Neural progenitor cell (in vitro differentiated cells): Measurements from ENCODE around the gene AIPL1. TPM values are rescaled to one million over a fixed set of nuclear protein-coding genes. Genes with fewer than 3 reads are reported as not detected.
A peak's percentile ranks its signal among the peaks of the same experiment; 100 is the strongest.

Experiments
- DNase-seq: peaks from one replicate; pipeline ENCODE4 v3.0.0-alpha.2; 2016; ENCODE audit warnings: low spot score
- H2AFZ ChIP-seq: fragments of 200-600 bp; sonication (generic); replicated peaks from 2 replicates; pipeline ENCODE4 v1.6.1; 2016; ENCODE audit warnings: antibody characterized with exemption
- H3F3A ChIP-seq: fragments of 200-600 bp; sonication (generic); 2 replicates; pipeline ENCODE4 v1.6.1; 2016; ENCODE audit warnings: antibody characterized with exemption, low read depth
- H3K27ac ChIP-seq: fragments of 200-600 bp; sonication (generic); 2 replicates; pipeline ENCODE4 v1.5.1; 2016; ENCODE audit warnings: mild to moderate bottlenecking
- H3K27me3 ChIP-seq: fragments of 200-600 bp; sonication (generic); 2 replicates; pipeline ENCODE4 v1.6.1; 2016; ENCODE audit warnings: mild to moderate bottlenecking, moderate library complexity
- H3K36me3 ChIP-seq: fragments of 200-600 bp; sonication (generic); 2 replicates; pipeline ENCODE4 v1.5.1; 2016
- H3K4me1 ChIP-seq: fragments of 200-600 bp; sonication (generic); 2 replicates; pipeline ENCODE4 v1.6.1; 2016; ENCODE audit warnings: mixed run types
- H3K4me2 ChIP-seq: fragments of 200-600 bp; sonication (generic); 2 replicates; pipeline ENCODE4 v1.6.1; 2016
- H3K4me3 ChIP-seq: fragments of 200-600 bp; sonication (generic); 2 replicates; pipeline ENCODE4 v1.5.1; 2016
- H3K79me2 ChIP-seq: fragments of 200-600 bp; sonication (generic); 2 replicates; pipeline ENCODE4 v1.6.1; 2016; ENCODE audit warnings: low read depth
- H3K9ac ChIP-seq: fragments of 200-600 bp; sonication (generic); 2 replicates; pipeline ENCODE4 v1.6.1; 2016
- H3K9me3 ChIP-seq: fragments of 200-600 bp; sonication (generic); 2 replicates; pipeline ENCODE4 v1.5.1; 2016; ENCODE audit warnings: low read depth
- H4K20me1 ChIP-seq: fragments of 200-600 bp; sonication (generic); 2 replicates; pipeline ENCODE4 v1.6.1; 2016; ENCODE audit warnings: low read depth
- H3K27ac Mint-ChIP-seq: 3 replicates; pipeline ENCODE4 v1.8.0; 2021; ENCODE audit warnings: mixed read lengths
- H3K27me3 Mint-ChIP-seq: 2 replicates; pipeline ENCODE4 v1.8.0; 2022; ENCODE audit warnings: low read depth, mild to moderate bottlenecking, inconsistent platforms, moderate library complexity, mixed read lengths; ENCODE audit not compliant: insufficient read depth
- H3K36me3 Mint-ChIP-seq: 3 replicates; pipeline ENCODE4 v1.8.0; 2021; ENCODE audit warnings: mixed read lengths
- H3K4me1 Mint-ChIP-seq: 3 replicates; pipeline ENCODE4 v1.8.0; 2021; ENCODE audit warnings: mixed read lengths
- H3K4me3 Mint-ChIP-seq: 3 replicates; pipeline ENCODE4 v1.8.0; 2021; ENCODE audit warnings: mild to moderate bottlenecking, moderate library complexity, mixed read lengths
- H3K9me3 Mint-ChIP-seq: 3 replicates; pipeline ENCODE4 v1.8.0; 2020; ENCODE audit warnings: mixed read lengths
- EZH2 ChIP-seq: fragments of 200-600 bp; sonication (generic); IDR thresholded peaks from 2 replicates; pipeline ENCODE4 v1.6.1; 2017; ENCODE audit warnings: antibody characterized with exemption, mild to moderate bottlenecking, moderate library complexity
- EZH2phosphoT487 ChIP-seq: fragments of 200-600 bp; sonication (generic); IDR thresholded peaks from 2 replicates; pipeline ENCODE4 v1.6.1; 2017; ENCODE audit warnings: antibody characterized with exemption
- total RNA-seq: library from RNA; depleted of rRNA; stranded (reverse); fragments of >200 nt; gene quantifications from 2 replicates; pipeline ENCODE4 v1.2.3, GENCODE V29; 2015; ENCODE audit warnings: low replicate concordance
- TF ChIP-seq, protein P1 (sequence below): fragments of 200-600 bp; sonication (generic); IDR thresholded peaks from 2 replicates; pipeline ENCODE4 v1.5.1; 2017; ENCODE audit warnings: antibody characterized with exemption, mild to moderate bottlenecking

AIPL1 gene
- total RNA-seq, 1 donor from 2014 or later: 0.37 TPM

DNA sequence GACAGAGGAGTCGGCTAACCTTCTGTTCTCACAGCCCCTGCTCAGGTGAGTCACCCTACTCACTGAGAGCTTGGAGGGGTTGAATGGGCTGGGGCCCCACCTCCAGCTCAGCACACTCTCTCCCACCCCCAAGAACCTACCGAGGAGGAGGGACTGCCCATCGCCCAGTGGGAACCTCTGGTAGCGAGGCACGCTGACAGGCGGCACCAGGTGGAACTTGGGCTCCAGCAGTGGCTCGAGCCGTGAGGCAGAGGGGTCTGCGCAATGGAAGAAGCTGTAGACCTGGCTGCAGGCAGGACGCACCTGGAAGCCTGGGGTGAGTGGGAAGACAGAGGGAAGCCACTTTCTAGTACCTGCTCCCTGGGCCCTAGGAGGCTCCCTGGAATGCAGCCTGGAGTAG lies 37.6 kb upstream of the AIPL1 start:
- no peak overlapping the region for H3K9ac ChIP-seq
- Mint-ChIP-seq H3K27me3 (peaks cover 20% of the 10 kb centered on the region), H3K9me3 (no peaks in the 10 kb centered on the region), H3K4me3 (no peak overlapping the region), H3K36me3 (peaks cover 2% of the 10 kb centered on the region), H3K27ac (no peak overlapping the region), H3K4me1 (peaks cover 38% of the 10 kb centered on the region)
- H3F3A ChIP-seq: peaks cover 17% of the 10 kb centered on the region
- peak overlapping the region; percentile 70 for H2AFZ ChIP-seq
- H3K27ac ChIP-seq: no peak overlapping the region
- H4K20me1 ChIP-seq: no peaks in the 10 kb centered on the region
- H3K9me3 ChIP-seq: no peaks in the 10 kb centered on the region
- TF ChIP-seq EZH2phosphoT487 (no peak), EZH2 (no peak)
- TF ChIP-seq, protein P1, sequence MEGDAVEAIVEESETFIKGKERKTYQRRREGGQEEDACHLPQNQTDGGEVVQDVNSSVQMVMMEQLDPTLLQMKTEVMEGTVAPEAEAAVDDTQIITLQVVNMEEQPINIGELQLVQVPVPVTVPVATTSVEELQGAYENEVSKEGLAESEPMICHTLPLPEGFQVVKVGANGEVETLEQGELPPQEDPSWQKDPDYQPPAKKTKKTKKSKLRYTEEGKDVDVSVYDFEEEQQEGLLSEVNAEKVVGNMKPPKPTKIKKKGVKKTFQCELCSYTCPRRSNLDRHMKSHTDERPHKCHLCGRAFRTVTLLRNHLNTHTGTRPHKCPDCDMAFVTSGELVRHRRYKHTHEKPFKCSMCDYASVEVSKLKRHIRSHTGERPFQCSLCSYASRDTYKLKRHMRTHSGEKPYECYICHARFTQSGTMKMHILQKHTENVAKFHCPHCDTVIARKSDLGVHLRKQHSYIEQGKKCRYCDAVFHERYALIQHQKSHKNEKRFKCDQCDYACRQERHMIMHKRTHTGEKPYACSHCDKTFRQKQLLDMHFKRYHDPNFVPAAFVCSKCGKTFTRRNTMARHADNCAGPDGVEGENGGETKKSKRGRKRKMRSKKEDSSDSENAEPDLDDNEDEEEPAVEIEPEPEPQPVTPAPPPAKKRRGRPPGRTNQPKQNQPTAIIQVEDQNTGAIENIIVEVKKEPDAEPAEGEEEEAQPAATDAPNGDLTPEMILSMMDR: no peak
- H3K27me3 ChIP-seq: no peaks in the 10 kb centered on the region
- peaks cover 34% of the 10 kb centered on the region for H3K4me1 ChIP-seq
- DNase-seq: no peak
- no peak overlapping the region for H3K4me3 ChIP-seq
- H3K4me2 ChIP-seq: peak overlapping the region; percentile 56
- H3K79me2 ChIP-seq: no peaks in the 10 kb centered on the region
- no peaks in the 10 kb centered on the region for H3K36me3 ChIP-seq

DNA sequence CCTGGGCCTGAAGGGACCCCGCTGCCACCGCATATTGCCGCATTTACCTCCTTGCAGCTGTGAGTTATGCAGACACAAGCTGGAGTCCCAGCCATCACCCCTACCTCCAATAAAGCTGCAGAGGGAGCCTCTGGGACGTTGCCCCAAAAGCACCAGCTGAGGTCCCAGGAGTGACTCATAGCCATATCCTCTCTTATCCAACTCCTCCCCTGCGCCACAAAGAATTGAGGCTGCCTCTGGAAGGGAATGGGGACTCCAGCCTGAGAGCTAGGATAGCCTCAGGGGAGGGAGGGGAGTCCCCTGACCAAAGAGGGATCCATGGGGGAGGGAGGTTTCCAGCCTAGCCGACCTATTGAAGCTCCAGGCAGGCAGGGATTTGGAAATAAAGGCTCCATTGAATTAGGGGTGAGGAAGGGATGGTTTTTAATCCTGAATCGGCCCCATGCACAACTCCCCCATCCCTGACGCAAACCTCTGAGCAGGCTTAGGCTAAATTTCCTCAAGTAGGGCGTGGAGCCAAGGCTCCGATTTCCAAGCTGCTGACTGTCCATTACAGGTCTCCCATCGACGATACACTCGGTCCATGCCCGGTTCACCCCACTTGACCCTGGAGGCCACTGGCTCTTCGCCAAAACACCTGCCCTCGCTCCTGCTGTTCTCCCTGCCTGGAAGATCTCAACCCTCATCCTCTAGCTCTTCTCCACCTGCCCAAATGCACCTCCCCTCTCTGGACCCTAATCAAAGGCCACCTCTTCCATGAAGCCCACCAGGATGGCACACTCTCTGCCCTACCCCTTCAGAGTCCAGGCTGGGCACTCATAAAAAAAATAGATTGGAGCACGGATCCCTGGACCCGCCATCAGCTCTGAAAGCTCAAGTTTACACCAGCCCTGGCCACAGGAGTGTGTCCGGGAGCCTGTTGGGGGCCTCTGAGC lies 36.9 kb upstream of the AIPL1 start:
- TF ChIP-seq EZH2 (no peak), EZH2phosphoT487 (no peak)
- TF ChIP-seq, protein P1: no peak
- peaks cover 2% of the 10 kb centered on the region for H3K36me3 Mint-ChIP-seq
- Histone ChIP-seq H3K27ac (peak overlapping the region; percentile 8), H3K27me3 (no peaks in the 10 kb centered on the region), H3K9me3 (no peaks in the 10 kb centered on the region), H2AFZ (no peak overlapping the region), H3K4me2 (peak overlapping the region; percentile 56), H4K20me1 (no peaks in the 10 kb centered on the region), H3K4me1 (peaks cover 34% of the 10 kb centered on the region), H3K79me2 (no peaks in the 10 kb centered on the region), H3K9ac (no peak overlapping the region), H3K36me3 (no peaks in the 10 kb centered on the region), H3K4me3 (no peak overlapping the region), H3F3A (peaks cover 17% of the 10 kb centered on the region)
- no peak overlapping the region for H3K27ac Mint-ChIP-seq
- H3K4me3 Mint-ChIP-seq: peak overlapping the region; percentile 71
- H3K27me3 Mint-ChIP-seq: peaks cover 20% of the 10 kb centered on the region
- peaks cover 34% of the 10 kb centered on the region for H3K4me1 Mint-ChIP-seq
- H3K9me3 Mint-ChIP-seq: no peaks in the 10 kb centered on the region
- peak; percentile 83 for DNase-seq

DNA sequence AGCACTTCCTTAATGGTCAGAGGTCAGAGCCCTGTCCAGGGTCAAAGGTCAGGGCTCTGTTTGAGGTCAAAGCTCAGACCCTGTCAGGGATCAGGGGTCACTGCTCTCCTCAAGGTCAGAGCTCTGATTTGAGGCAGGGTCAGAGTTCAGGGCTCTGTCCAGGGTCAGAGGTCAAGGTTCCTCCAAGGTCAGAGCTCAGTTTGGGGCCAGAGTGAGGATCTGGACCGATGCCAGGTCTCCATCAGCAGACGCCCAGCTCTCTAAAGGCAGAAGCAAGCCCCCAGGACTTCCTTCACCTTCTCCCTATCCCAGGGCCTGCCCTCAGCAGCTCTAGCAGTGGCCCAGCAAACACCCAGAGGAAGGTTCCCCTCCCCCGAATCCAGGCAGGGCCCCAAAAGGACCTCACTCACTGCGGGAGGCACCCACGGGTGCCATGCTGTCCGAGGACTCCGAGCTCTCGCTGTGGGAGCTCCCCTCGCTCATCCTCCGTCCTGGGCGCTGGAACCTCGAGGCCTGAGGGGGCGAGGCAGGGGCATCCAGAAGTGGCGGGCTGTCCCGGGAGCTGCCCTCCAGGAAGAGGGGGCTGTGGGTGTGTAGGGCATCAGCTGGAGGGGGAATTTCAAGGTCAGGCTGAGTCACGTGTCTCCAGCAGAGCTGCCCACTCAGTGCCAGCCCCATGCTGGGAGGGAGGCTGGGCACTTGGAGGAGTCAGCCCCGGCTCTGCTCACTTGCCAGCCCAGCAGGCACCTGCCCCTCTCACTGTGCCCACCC lies 36.0 kb upstream of the AIPL1 start:
- H3K79me2 ChIP-seq: no peaks in the 10 kb centered on the region
- no peak for DNase-seq
- H3K4me3 Mint-ChIP-seq: no peak overlapping the region
- H3K27me3 Mint-ChIP-seq: peaks cover 20% of the 10 kb centered on the region
- H3K27ac Mint-ChIP-seq: no peak overlapping the region
- peak overlapping the region; percentile 56 for H3K4me2 ChIP-seq
- no peak overlapping the region for H3K4me3 ChIP-seq
- H3K9me3 Mint-ChIP-seq: peaks cover 4% of the 10 kb centered on the region
- H3K4me1 Mint-ChIP-seq: peaks cover 29% of the 10 kb centered on the region
- H3K4me1 ChIP-seq: peaks cover 34% of the 10 kb centered on the region
- peaks cover 5% of the 10 kb centered on the region for H3K36me3 Mint-ChIP-seq
- peaks cover 17% of the 10 kb centered on the region for H3F3A ChIP-seq
- H3K27me3 ChIP-seq: no peaks in the 10 kb centered on the region
- TF ChIP-seq EZH2: no peak
- TF ChIP-seq, protein P1: no peak
- TF ChIP-seq EZH2phosphoT487: no peak
- H3K9ac ChIP-seq: no peak overlapping the region
- H4K20me1 ChIP-seq: no peaks in the 10 kb centered on the region
- no peaks in the 10 kb centered on the region for H3K9me3 ChIP-seq
- no peak overlapping the region for H2AFZ ChIP-seq
- no peaks in the 10 kb centered on the region for H3K36me3 ChIP-seq
- no peak overlapping the region for H3K27ac ChIP-seq
